Measurements from ENCODE around the gene MCTP2. TPM values are rescaled to one million over a fixed set of nuclear protein-coding genes. Genes with fewer than 3 reads are reported as not detected.

Gene MCTP2
- total RNA-seq, 1 experiment from 2014 or later, result 0.19 TPM

DNA sequence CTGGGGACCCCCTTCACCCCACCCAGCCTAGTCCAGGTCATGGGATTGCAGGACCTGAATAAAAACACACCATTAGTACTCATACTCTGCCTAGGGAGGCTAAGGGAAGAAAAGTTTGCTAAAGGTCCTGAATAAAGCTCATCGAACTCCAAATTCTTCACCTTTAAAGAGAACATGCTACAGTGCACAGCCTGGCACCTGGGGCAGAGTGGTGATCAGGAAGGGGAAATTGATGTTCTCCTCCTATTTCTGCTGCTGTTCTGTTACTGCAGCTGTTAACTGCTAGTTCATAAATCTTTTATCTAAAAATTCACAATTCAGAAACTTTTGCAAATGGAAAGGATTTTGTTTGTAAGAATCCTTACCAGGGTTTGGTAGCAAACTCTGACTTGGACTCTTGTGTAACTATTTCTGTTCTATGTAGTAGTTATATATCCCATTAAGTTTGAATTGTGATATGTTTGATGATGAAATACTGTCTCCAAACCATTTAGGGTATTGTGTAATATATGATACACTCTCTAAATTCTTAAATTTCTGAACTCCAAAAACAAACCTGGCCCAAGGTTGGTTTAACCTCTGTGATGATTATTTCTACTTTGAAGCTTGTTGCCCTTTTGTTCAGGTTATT is 27.9 kb downstream of the MCTP2 start:
- intact Hi-C loops (cut with micrococcal nuclease; ENCODE audit: unreplicated experiment), result no loop called here
- Histone ChIP-seq H3K27me3 (replicated peaks; ENCODE audit: insufficient read depth, low read depth, low read length, poor library complexity) (no peaks in the 10 kb centered on the region), H3K36me3 (ENCODE audit: insufficient read depth, low read length, poor library complexity, severe bottlenecking) (no peaks in the 10 kb centered on the region), H3K4me3 (ENCODE audit: low read depth, low read length, poor library complexity, severe bottlenecking) (no peak overlapping the region), H3K27ac (ENCODE audit: low read depth, low read length, poor library complexity, severe bottlenecking) (no peak overlapping the region), H3K4me1 (ENCODE audit: insufficient read depth, low read length, poor library complexity, severe bottlenecking) (no peaks in the 10 kb centered on the region), H3K9me3 (ENCODE audit: low read depth, low read length, poor library complexity, severe bottlenecking) (no peaks in the 10 kb centered on the region)
- BruUV-seq (replicated peaks), result no TSS peak
- ChIA-PET CTCF (no interaction called here), POLR2A (ENCODE audit: low non-redundant PET) (no interaction called here)
- no peak for DNase-seq (ENCODE audit: low spot score)
- TF ChIP-seq, protein P1, sequence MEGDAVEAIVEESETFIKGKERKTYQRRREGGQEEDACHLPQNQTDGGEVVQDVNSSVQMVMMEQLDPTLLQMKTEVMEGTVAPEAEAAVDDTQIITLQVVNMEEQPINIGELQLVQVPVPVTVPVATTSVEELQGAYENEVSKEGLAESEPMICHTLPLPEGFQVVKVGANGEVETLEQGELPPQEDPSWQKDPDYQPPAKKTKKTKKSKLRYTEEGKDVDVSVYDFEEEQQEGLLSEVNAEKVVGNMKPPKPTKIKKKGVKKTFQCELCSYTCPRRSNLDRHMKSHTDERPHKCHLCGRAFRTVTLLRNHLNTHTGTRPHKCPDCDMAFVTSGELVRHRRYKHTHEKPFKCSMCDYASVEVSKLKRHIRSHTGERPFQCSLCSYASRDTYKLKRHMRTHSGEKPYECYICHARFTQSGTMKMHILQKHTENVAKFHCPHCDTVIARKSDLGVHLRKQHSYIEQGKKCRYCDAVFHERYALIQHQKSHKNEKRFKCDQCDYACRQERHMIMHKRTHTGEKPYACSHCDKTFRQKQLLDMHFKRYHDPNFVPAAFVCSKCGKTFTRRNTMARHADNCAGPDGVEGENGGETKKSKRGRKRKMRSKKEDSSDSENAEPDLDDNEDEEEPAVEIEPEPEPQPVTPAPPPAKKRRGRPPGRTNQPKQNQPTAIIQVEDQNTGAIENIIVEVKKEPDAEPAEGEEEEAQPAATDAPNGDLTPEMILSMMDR (conservative IDR thresholded peaks at IDR 0.05; ENCODE audit: low read depth, low read length), result no peak
- no peak for TF ChIP-seq EZH2 (IDR thresholded peaks at IDR 0.05; ENCODE audit: borderline replicate concordance, low read depth, low read length, poor library complexity, severe bottlenecking)

DNA sequence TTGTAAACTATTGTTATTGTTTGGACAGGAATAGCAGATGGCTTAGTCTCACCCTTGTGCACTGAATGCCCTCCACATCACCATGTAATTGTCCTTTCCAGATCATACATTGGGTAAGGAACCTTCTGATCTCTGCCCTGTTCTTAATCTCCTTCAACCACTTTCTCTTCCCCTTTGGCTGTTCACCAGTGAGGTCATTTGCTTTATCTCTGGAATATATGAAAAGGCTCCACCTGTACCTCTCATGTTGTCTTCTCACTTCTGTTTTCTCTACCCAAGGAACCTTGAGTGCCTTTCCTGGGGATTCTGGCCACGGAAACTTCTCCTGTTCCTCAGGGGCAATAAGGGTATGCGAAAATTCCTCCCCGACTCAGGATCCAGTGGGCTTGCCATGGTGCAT is 28.5 kb downstream of the MCTP2 start:
- DNase-seq (ENCODE audit: low spot score), result no peak
- intact Hi-C loops (cut with micrococcal nuclease; ENCODE audit: unreplicated experiment), result no loop called here
- CTCF ChIA-PET, result no interaction called here
- POLR2A ChIA-PET (ENCODE audit: low non-redundant PET), result no interaction called here
- Histone ChIP-seq H3K9me3 (ENCODE audit: low read depth, low read length, poor library complexity, severe bottlenecking) (no peaks in the 10 kb centered on the region), H3K4me3 (ENCODE audit: low read depth, low read length, poor library complexity, severe bottlenecking) (no peak overlapping the region), H3K4me1 (ENCODE audit: insufficient read depth, low read length, poor library complexity, severe bottlenecking) (no peaks in the 10 kb centered on the region), H3K27ac (ENCODE audit: low read depth, low read length, poor library complexity, severe bottlenecking) (no peak overlapping the region), H3K27me3 (replicated peaks; ENCODE audit: insufficient read depth, low read depth, low read length, poor library complexity) (no peaks in the 10 kb centered on the region), H3K36me3 (ENCODE audit: insufficient read depth, low read length, poor library complexity, severe bottlenecking) (no peaks in the 10 kb centered on the region)
- no TSS peak for BruUV-seq (replicated peaks)
- TF ChIP-seq EZH2 (IDR thresholded peaks at IDR 0.05; ENCODE audit: borderline replicate concordance, low read depth, low read length, poor library complexity, severe bottlenecking), result no peak
- TF ChIP-seq, protein P1 (conservative IDR thresholded peaks at IDR 0.05; ENCODE audit: low read depth, low read length), result no peak

DNA sequence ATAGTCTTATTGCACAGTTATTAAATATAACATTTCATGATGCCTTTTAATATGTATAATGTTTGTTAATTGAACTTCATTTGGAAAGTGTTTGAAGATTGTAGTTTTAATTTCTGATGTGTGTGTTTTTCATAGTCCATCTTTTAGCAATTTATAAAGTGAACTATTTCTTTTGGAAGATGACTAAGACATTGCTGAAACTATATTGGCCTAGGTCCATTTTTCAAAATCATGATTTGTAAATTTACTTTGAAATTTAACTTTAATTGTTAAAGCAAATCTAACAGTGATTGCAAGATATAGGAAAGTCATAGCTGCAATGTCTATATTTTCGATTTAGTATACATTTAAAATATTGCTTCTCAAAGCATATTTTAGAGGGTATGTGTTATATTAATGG is 30.8 kb downstream of the MCTP2 start:
- Histone ChIP-seq H3K36me3 (ENCODE audit: insufficient read depth, low read length, poor library complexity, severe bottlenecking) (no peaks in the 10 kb centered on the region), H3K27me3 (replicated peaks; ENCODE audit: insufficient read depth, low read depth, low read length, poor library complexity) (no peaks in the 10 kb centered on the region), H3K27ac (ENCODE audit: low read depth, low read length, poor library complexity, severe bottlenecking) (no peak overlapping the region), H3K4me1 (ENCODE audit: insufficient read depth, low read length, poor library complexity, severe bottlenecking) (peaks cover 5% of the 10 kb centered on the region), H3K4me3 (ENCODE audit: low read depth, low read length, poor library complexity, severe bottlenecking) (no peak overlapping the region), H3K9me3 (ENCODE audit: low read depth, low read length, poor library complexity, severe bottlenecking) (no peaks in the 10 kb centered on the region)
- BruUV-seq (replicated peaks), result no TSS peak
- intact Hi-C loops (cut with micrococcal nuclease; ENCODE audit: unreplicated experiment), result no loop called here
- POLR2A ChIA-PET (ENCODE audit: low non-redundant PET), result no interaction called here
- CTCF ChIA-PET, result no interaction called here
- no peak for TF ChIP-seq EZH2 (IDR thresholded peaks at IDR 0.05; ENCODE audit: borderline replicate concordance, low read depth, low read length, poor library complexity, severe bottlenecking)
- TF ChIP-seq, protein P1 (conservative IDR thresholded peaks at IDR 0.05; ENCODE audit: low read depth, low read length), result no peak
- no peak for DNase-seq (ENCODE audit: low spot score)
